Stimulated activated CD8-positive, alpha-beta memory T cell treated with anti-CD3 and anti-CD28 coated beads, Interleukin-7, amount 100 ng/mL, for 1 hour (primary cell): ENCODE results near the gene NME4.

Source experiments
- DNase-seq, 2 donors: peaks; one replicate each; pipeline ENCODE4 v3.0.0-alpha.2; 2020; ENCODE audit warnings: low read depth in 2 of 2

NME4 gene

DNA sequence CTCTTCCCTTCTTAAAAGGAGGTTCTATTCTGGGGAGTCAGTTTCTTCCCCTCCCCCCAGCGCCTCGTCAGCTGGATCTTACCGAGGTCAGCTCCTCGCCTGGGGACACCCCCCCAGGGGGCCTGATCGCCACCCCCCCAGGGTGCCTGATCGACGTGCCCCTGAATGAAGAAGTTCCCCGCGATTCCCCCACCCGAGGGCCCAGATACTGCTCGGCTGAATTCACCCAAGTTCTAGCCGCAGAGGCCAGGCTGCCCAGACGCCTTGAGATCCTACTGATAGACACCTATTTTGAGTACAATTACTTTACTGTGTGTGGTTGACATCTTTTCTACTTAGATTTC lies 29.9 kb downstream of the NME4 start:
- DNase-seq: no peak

DNA sequence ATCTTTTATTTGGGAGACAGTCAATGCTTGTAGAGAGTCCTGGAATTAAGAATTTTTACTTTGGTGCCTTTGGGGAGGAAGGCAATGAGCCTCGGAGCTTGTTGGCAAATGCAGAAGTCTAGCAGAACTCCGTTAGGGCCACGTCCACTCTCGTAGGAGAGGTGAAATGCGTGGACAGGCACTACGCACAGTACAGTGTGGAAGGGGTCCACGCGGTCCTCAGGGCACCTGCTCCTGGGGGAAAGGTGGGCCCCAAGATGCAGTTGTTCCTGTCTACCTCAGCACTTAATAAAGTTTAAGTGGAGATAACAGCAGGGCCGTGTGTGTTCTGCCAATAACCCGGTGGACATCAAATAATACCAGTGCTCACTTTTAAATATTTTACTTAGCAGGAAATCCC lies 30.3 kb downstream of the NME4 start:
- no peak for DNase-seq

DNA sequence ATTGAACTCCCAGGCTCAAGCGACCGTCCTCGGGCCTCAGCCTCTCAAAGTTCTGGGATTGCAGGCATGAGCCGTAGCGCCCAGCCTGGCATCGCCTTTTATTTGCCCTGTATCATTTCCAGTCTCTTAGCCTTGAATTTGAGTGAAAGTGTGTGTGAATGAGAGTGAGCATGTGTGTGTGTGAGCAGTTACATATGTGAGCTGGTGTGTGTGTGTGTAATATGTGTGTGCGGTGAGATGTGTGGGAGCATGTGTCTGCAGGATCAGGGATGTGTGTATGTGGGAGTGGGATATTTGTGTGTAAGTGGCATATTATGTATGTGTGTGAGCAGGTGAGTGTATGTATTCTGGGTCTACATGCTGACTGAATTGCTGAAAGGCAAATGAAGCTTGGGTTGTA lies 33.9 kb downstream of the NME4 start:
- DNase-seq: no peak

DNA sequence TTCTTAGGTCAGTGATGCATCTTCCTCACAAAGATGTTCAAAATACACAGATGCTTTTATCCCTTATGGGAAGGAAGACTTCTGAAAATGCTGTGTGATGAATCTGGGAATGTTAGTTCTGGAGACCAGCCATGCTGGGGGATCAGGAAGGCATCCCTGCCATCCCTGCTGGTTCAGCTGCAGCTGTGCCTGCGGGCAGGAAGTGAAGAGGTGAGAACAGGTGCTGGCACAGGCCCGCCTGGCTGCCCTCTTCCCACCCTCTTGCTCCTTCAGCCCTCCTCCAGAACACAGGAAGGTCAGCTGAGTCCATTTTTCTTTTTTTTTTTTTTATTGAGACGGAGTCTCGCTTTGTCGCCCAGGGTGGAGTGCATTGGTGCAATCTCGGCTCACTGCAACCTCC lies 43.6 kb downstream of the NME4 start:
- no peak for DNase-seq

DNA sequence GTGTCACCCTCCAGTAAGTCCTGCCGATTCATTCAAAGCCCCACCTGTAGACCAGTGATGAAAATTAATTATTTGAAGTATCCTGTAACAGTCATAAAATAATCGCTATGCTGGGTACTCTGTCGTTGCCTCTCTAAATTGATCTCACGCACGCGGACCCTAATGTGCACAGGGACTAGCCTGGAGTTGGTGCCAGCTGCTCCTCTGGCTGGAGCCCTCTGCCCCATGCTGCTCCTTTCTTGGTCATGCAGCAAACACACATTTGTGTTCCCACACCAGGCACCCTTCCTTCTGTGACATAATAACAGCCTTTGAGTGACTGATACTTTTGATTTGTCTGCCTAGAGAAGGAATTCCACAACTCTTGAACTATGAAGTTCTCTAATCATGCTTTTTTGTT lies 44.4 kb downstream of the NME4 start:
- no peak for DNase-seq

DNA sequence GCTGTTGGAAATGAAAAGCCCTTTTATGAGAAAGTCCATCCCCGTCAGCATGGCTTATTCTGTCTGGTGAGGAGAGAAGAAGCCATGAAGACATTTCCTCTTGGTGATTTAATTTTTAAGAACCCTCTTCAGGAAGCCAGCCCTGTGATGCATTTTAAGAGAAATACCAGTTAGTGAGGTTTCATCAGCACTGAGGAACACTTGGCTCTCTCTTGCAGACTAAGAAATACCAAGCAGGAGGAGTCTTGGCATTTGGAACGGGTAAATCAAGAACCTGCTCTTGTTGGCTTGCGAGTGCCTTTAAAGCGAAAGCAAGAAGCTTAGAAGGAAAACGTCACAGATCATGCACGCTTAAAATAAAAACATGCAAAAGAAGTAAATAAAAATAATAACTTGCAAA lies 46.0 kb downstream of the NME4 start:
- DNase-seq: no peak

DNA sequence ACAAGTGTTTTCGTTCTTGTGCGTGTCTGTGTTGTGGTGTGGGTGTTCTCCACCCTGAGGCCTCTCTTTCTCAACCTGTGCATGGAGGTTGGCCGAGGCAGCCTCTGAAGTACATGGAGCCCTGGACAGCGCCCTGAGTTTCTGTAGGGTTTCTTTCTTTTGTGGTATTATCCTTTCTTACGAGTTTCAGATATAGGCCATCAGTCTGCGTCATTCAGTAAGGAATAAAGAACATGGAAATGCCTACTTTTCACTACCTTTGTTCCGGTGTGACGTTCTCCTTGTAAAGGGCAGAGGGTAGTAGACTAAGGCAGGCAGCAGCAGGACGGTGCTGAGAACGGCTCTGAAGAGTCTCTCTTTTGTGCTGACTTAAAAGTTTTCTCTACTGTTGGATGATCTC lies 47.0 kb downstream of the NME4 start:
- DNase-seq: no peak

DNA sequence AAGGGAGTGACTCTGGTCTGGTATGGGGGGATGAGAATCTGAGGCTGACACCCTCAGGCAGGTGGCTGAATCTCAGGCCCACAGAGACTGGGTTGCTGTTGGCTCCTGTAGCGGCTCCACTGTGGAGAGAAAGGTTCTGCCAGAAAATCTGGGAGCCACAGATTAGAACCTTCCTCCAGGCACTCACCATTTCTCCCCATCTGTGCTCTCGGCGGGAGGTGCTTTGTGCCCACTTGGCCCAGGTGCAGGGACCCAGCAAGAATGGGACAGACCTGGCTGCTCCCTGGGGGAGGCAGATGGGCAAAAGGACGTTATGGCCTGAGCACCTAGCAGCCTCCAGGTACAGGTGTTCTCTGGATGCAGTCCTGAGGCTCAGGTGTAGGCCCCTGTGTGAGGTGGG lies 48.6 kb downstream of the NME4 start:
- DNase-seq: no peak
